Coronary artery (tissue), 2 donors: ENCODE data around the gene IFT81.

Experiments
- DNase-seq: peaks from one replicate; pipeline ENCODE4 v3.0.0-alpha.2; 2017; ENCODE audit warnings: low spot score
- H3K27ac ChIP-seq, 2 donors: fragments of 200-600 bp; sonication (generic); one replicate each; pipeline ENCODE4 v1.5.1; 2016 to 2019
- H3K4me3 ChIP-seq: fragments of 200-600 bp; sonication (generic); 2 replicates; pipeline ENCODE4 v1.5.1; 2016; ENCODE audit warnings: mild to moderate bottlenecking, moderate library complexity
- CTCF ChIP-seq: fragments of 200-600 bp; sonication (generic); IDR thresholded peaks from one replicate; pipeline ENCODE4 v1.5.1; 2019; ENCODE audit warnings: antibody characterized with exemption

IFT81 gene

GRCh38 chr12:110256780-110257431 is 132.7 kb downstream of the IFT81 start:
- peak overlapping the region; percentile 42 for H3K4me3 ChIP-seq
- H3K27ac ChIP-seq: peak overlapping the region; percentile 78 to 88
- no peak for DNase-seq
- TF ChIP-seq CTCF: no peak

- no peak for DNase-seq
- no peak overlapping the region for H3K4me3 ChIP-seq
- no peak for TF ChIP-seq CTCF
Observed at GRCh38 chr12:110258466-110258865, 134.3 kb downstream of the IFT81 start.

GRCh38 chr12:110262442-110263388 is 138.6 kb downstream of the IFT81 start:
- no peak overlapping the region for H3K4me3 ChIP-seq
- no peak for DNase-seq

More at GRCh38 chr12:110258466-110258865, 134.3 kb downstream of the IFT81 start:
- H3K27ac ChIP-seq: no peak overlapping the region

GRCh38 chr12:110266381-110266960 is 142.3 kb downstream of the IFT81 start:
- TF ChIP-seq CTCF: no peak
- no peak overlapping the region for H3K4me3 ChIP-seq
- peak overlapping the region; percentile 55 to 73 for H3K27ac ChIP-seq
- no peak for DNase-seq

More at GRCh38 chr12:110262442-110263388, 138.6 kb downstream of the IFT81 start:
- no peak overlapping the region for H3K27ac ChIP-seq
- no peak for TF ChIP-seq CTCF

GRCh38 chr12:110266980-110267620 is 142.9 kb downstream of the IFT81 start:
- no peak for TF ChIP-seq CTCF
- H3K4me3 ChIP-seq: peak overlapping the region; percentile 33
- DNase-seq: peak; percentile 77
- H3K27ac ChIP-seq: peak overlapping the region; percentile 57 to 73
